Left lung (tissue), 10 donors: ENCODE measurements around the gene RREB1. TPM values are rescaled to one million over a fixed set of nuclear protein-coding genes. Genes with fewer than 3 reads are reported as not detected.
A peak's percentile ranks its signal among the peaks of the same experiment; 100 is the strongest.

ENCODE experiments used
- ATAC-seq: fragments of 200-7000 bp; cut with Tn5 transposase; one replicate; pipeline ENCODE4 v1.9.1; 2020; ENCODE audit warnings: moderate library complexity
- DNase-seq, 4 donors: peaks; one replicate each; pipeline ENCODE4 v3.0.0-alpha.2; 2013 to 2020
- H3K27ac ChIP-seq, 2 donors: fragments of 200-600 bp; sonication (generic) in 1 of 2; one replicate each; pipeline versions ENCODE4 v1.5.0 to v1.8.0; 2020 to 2021
- H3K27me3 ChIP-seq, 2 donors: fragments of 200-600 bp; sonication (generic) in 1 of 2; one replicate each; pipeline versions ENCODE4 v1.5.0 to v1.8.0; 2020 to 2021
- H3K36me3 ChIP-seq, 2 donors: fragments of 200-600 bp; sonication (generic) in 1 of 2; one replicate each; pipeline versions ENCODE4 v1.5.0 to v1.8.0; 2020 to 2021
- H3K4me1 ChIP-seq, 2 donors: fragments of 200-600 bp; one replicate each; pipeline ENCODE4 v1.8.0; 2021
- H3K4me3 ChIP-seq, 2 donors: fragments of 200-600 bp; sonication (generic) in 1 of 2; one replicate each; pipeline versions ENCODE4 v1.5.0 to v1.8.0; 2020 to 2021; ENCODE audit warnings: mild to moderate bottlenecking in 1 of 2
- H3K9me3 ChIP-seq, 2 donors: fragments of 200-600 bp; sonication (generic) in 1 of 2; one replicate each; pipeline versions ENCODE4 v1.5.0 to v1.8.0; 2020 to 2021
- CTCF ChIP-seq, 2 donors: fragments of 200-600 bp; sonication (generic) in 1 of 2; IDR thresholded peaks; one replicate each; pipeline versions ENCODE4 v1.5.0 to v1.8.0; 2021; ENCODE audit warnings: antibody characterized with exemption in 2 of 2
- intact Hi-C, 2 donors: fragments of 100-400 bp; cut with DNase I; formaldehyde crosslinking; loops; one replicate each; pipeline versions ENCODE4 v1.11.2 to v1.14.2; 2022
- polyA plus RNA-seq, 6 donors: library from polyadenylated mRNA; unstranded; fragments of 120-200 nt; gene quantifications; one replicate each; pipeline ENCODE4 v1.2.1, GENCODE V29; 2013; ENCODE audit not compliant: insufficient read length in 6 of 6
- total RNA-seq, 2 donors: library from RNA; stranded (reverse); fragmentation: NEBNext Ultra II Directional; extraction: Animal tissue kit (Norgen Biotek cat#: 25700); gene quantifications; one replicate each; pipeline ENCODE4 v1.2.1, GENCODE V29; 2021
- donor health status: DM: no; HTN: yes; CAD: no.
- donor health status: DM: no; HTN: no; CAD: no.

RREB1 gene
- total and polyA plus RNA-seq, 8 donors: 24.1 to 54.0 (median 27.6) TPM

- H3K9me3 ChIP-seq: peaks cover 0 to 14% of the 10 kb centered on the region in 2 donors
These were observed 150.5 kb downstream of the RREB1 start for GRCh38 chr6:7258231-7258763.

GRCh38 chr6:7260291-7261031 is 152.7 kb downstream of the RREB1 start:
- H3K27ac ChIP-seq: peak overlapping the region; percentile 76 to 87

More at GRCh38 chr6:7258231-7258763, 150.5 kb downstream of the RREB1 start:
- intact Hi-C loops: no loop called here
- TF ChIP-seq CTCF (IDR thresholded peaks at IDR 0.05): no peak
- no peak overlapping the region for H3K27ac ChIP-seq
- no peaks in the 10 kb centered on the region for H3K36me3 ChIP-seq
- no peak overlapping the region for H3K4me3 ChIP-seq
- DNase-seq (peak in 1 of 4 donors; percentile 27), ATAC-seq (no peak)
- no peaks in the 10 kb centered on the region for H3K27me3 ChIP-seq
- peaks cover 0 to 58% of the 10 kb centered on the region in 2 donors for H3K4me1 ChIP-seq

GRCh38 chr6:7261032-7261841 is 153.5 kb downstream of the RREB1 start:
- no peaks in the 10 kb centered on the region for H3K27me3 ChIP-seq
- ATAC-seq (peak; percentile 98), DNase-seq (peak; percentile 82 to 96 (median 92))
- H3K27ac ChIP-seq: peak overlapping the region; percentile 76 to 87
- intact Hi-C loops: no loop called here
- peaks cover 0 to 5% of the 10 kb centered on the region in 2 donors for H3K9me3 ChIP-seq
- no peak for TF ChIP-seq CTCF (IDR thresholded peaks at IDR 0.05)
- peaks cover 0 to 39% of the 10 kb centered on the region in 2 donors for H3K4me1 ChIP-seq
- peak overlapping the region; percentile 48 to 54 for H3K4me3 ChIP-seq
- H3K36me3 ChIP-seq: no peaks in the 10 kb centered on the region

More at GRCh38 chr6:7260291-7261031, 152.7 kb downstream of the RREB1 start:
- Histone ChIP-seq H3K27me3 (no peaks in the 10 kb centered on the region), H3K9me3 (peaks cover 0 to 13% of the 10 kb centered on the region in 2 donors), H3K4me3 (peak overlapping the region; percentile 48 to 54), H3K4me1 (peaks cover 0 to 40% of the 10 kb centered on the region in 2 donors), H3K36me3 (no peaks in the 10 kb centered on the region)
- TF ChIP-seq CTCF (IDR thresholded peaks at IDR 0.05): no peak
- ATAC-seq: peak; percentile 15
- peak in 1 of 4 donors; percentile 15 for DNase-seq
- intact Hi-C loops: no loop called here

- H3K36me3 ChIP-seq: no peaks in the 10 kb centered on the region
- H3K4me1 ChIP-seq: peaks cover 0 to 46% of the 10 kb centered on the region in 2 donors
- intact Hi-C loops: no loop called here
- H3K27ac ChIP-seq: peak overlapping the region; percentile 76 to 87
- peak; percentile 11 for ATAC-seq
- TF ChIP-seq CTCF (IDR thresholded peaks at IDR 0.05): no peak
- no peaks in the 10 kb centered on the region for H3K9me3 ChIP-seq
- DNase-seq: peak in 1 of 4 donors; percentile 49
- peak overlapping the region; percentile 48 to 54 for H3K4me3 ChIP-seq
- no peaks in the 10 kb centered on the region for H3K27me3 ChIP-seq
These were observed 154.2 kb downstream of the RREB1 start for GRCh38 chr6:7261852-7262461.
